Hematopoietic multipotent progenitor cell treated with erythropoietin and hydrocortisone succinate and interleukin-3 and kit ligand, for 8 days (in vitro differentiated cells): Measurements from ENCODE around the gene ZNF831.

ENCODE experiments used
- DNase-seq: peaks from one replicate; pipeline ENCODE4 v3.0.0-alpha.2; 2015

Gene ZNF831

DNA sequence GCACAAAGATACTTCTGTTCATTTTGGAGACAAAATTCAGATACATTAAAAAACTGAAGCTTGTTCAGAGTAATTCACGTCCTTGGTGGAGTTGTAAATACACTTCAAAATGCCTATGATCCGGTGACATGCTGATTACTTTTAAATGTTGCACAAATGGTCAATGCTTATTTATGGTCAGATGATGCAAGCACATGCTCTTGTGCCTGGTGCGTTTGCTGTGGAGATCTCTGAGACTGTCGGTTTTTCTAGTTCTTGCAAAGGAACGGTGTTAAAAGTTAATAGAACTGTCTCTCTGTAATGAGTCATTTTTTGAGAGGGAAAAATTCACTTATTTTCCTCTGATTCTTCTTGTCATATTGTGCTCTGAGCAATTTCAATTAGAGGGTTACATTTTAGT is 91.6 kb downstream of the ZNF831 start:
- no peak for DNase-seq

DNA sequence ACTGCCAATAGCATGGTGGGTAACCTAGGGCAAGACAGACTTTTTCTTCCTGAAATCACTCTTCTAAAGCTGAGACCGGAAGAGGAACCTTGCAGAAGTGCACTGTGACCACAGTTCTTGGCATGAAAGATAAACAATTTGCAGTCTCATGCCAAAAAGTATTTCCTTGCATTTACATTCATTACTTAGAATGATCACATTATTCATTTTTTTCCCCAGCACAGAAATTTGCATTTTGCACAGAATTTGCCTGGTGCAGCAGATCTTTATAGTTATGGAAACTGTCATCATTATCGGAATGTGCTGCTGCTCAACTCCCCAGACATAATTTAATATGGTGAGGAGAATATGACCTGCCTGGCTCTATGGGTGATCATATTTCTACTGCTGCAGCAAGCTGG is 94.6 kb downstream of the ZNF831 start:
- DNase-seq, result peak; percentile 63

DNA sequence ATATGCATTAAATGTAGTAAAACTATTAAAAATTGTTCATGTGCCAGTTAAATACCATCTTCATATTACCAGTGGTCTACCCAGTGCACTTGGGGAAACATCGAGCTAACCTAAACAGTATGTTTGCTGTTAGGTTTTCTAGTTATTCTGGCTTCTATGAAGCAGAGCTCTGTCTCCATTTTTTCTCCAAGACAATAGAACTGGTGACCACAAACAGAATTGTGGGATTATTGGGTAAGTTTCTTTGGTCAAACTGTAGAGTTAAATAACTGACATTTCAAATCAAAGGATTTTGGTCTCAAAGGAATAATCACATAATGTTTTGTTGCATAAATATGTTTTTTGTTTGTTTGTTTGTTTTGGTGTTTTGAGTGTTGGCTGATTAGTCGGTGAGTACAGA is 96.3 kb downstream of the ZNF831 start:
- DNase-seq, result no peak

DNA sequence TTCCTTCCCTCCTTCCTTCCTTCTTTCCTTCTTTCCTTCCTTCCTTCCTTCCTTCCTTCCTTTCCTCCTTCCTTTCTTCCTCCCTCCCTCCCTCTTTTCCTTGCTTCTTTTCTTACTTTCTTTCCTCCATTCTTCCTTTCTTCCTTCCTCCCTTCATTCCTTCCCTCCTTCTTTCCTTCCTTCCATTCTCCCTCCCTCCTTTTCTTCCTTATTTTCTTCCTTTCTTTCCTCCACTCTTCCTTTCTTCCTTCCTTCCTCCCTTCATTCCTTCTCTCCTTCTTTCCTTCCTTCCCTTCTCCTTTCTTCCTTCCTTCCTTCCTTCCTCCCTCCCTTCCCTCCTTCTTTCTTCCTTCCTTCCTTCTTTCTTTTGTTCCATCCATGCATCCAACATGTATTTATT is 101.7 kb downstream of the ZNF831 start:
- no peak for DNase-seq

GRCh38 chr20:59268870-59269269 is 105.2 kb downstream of the ZNF831 start:
- DNase-seq, result no peak

DNA sequence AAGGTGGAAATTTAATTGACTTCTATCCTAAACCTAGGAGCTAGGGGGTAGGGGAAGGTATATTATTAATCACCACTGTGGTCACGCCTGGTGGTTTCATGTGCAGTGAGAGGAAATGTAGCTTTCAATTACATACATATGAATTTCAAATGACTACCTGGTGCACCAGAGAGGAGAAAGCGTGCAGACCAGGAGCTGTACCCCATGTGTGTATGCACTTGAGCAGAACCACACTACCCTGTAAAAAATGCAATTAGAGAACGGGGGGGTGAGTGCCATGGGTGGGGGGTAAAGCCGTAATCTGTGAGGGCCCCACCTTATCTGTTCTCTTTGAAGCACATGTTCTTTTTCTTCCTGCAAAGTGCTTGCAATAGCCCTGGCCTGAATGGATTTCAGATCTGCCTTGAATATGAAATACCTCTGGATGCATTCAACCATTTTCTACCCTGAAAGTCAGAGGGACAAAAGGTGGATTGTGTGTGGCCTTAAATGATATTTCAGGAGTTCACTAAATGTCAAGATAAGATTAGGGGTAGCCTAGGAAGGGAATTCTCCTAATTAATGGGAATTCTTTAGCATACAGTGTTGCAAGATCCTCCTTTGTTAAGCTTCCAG is 105.9 kb downstream of the ZNF831 start:
- no peak for DNase-seq

- DNase-seq, result no peak
These were observed 106.8 kb downstream of the ZNF831 start for GRCh38 chr20:59270380-59270779.

DNA sequence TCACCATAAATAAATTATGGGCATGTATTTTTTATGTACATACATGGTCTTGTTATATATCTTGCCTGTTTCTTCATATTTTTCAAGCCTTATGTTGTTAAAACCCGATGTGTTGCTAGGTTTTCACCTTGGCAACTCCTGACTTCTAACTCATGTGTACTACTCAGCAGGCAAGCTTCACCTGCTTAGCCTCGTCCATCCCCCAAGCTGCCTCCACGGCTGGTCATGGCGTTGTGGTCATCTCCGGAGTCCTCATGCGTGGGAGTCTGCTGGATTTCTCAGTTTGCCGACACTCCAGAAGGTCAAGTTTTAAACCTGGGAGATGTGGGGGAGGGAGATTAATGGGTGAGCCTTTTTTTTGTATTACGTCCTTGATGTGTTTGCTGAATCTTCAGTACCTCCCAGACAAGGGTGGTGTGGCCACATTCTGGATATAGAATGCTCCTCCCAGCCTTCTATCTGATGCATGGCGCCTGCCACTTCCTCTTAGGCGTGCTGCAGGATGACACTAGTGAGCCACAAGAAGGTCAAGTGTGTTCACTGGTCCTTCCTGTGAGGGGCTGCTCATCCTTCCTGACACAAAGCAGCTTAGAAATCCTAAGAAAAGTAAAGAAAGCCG is 110.2 kb downstream of the ZNF831 start:
- no peak for DNase-seq

DNA sequence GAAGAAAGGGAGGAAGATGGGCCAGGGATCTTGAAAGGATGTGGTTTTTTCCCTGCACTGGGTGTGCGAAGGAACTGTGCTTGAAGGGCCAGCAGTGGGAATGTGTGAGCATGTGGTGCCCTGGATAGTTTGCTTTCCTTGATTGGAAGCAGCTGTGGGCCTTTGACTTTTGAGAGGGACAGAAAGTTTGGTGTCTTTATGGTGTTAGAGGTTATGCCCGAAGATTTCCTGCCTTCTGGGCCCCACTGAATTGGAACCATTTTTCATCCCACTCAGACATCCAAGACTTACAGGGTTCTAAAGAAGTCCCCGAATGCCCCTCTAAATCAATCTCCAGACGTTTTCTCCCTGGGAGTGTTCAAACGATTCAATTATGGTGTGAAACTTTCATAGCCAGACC is 113.3 kb downstream of the ZNF831 start:
- DNase-seq, result no peak

DNA sequence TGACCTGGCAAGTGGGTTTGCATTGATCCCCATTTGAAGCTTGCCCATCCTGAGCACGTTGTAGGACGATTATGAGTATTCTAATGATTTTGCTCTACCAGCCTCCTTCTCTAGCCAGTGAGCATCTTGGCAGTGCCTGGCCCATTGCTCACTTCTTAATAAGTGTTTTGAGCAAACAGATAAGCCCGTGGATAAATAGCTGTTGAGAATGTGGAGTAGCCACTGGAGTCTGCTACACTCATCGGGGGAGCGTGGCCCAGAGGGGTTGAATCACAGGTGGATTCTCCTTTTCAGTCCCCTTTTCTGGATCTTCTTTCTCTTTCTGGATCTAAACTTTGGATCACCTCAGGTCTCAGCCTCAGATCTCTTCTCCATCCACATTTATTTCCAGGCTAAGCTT is 120.8 kb downstream of the ZNF831 start:
- no peak for DNase-seq

DNA sequence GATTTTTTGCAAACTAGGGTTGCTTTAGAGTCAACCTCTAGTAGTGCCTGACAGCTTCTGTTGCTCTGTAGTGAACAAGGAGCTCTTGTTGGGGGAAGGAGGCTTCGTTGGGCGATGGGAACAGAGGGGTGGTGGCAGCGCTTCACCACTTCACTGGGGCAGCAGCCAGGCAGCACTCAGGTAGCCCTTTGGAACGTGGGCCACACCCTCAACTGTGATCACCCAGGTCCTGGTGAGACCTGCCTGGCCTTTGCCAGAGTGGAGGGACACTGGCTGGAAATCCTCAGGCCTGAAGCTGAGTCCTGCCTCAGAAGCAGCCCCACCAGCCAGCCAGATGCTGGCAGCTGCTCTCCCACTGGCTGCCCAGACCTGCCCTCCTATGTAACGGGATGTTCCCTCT is 126.4 kb downstream of the ZNF831 start:
- no peak for DNase-seq

- no peak for DNase-seq
These were observed 128.2 kb downstream of the ZNF831 start for GRCh38 chr20:59291740-59292383.

DNA sequence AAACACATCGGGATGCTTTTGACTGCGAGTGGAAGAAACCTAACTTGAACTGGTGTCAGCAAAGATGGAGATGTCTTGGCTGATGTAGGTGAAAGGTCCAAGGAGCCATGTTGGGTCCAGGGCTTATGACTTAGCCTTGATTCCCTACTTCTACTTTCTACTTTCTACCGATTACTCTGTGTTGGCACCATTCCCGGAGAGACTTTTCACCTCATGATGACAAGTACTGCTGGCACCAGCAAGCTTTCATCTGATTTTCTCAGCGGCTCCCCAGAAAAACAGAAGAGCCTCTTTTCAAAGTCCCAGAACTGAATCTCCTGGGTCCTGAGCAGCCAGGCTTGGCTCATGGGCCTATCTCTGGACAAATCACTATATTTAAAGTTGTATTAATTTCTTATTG is 131.9 kb downstream of the ZNF831 start:
- no peak for DNase-seq

GRCh38 chr20:59297686-59298085 is 134.1 kb downstream of the ZNF831 start:
- no peak for DNase-seq

- DNase-seq, result no peak
These were observed 136.3 kb downstream of the ZNF831 start for GRCh38 chr20:59299945-59300332.

GRCh38 chr20:59300333-59301081 is 136.9 kb downstream of the ZNF831 start, which contains the start of gene EDN3:
TSS of gene EDN3 (plus strand) at chr20:59300611. CDS start at chr20:59300813, 202 bp downstream.
- DNase-seq, result no peak

DNA sequence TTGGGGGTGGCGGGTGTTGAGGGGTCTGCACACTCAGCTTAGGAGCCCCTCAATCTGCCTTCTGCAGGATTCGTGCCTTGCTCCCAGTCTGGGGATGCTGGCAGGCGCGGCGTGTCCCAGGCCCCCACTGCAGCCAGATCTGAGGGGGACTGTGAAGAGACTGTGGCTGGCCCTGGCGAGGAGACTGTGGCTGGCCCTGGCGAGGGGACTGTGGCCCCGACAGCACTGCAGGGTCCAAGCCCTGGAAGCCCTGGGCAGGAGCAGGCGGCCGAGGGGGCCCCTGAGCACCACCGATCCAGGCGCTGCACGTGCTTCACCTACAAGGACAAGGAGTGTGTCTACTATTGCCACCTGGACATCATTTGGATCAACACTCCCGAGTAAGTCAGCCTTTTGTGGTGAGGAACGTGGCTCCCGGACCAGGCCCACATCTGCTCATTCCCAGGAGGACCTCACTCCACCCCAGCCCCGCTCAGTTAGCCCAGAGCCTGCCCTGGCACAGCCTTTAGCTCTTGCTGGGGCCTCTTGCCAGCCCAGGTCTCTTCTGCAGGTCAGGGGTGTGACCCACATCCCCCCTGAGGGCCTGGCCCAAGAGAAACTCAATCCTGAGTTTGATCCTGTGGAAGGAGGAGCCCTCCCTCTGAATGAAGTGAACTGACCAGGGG is 137.9 kb downstream of the ZNF831 start:
- DNase-seq, result no peak

DNA sequence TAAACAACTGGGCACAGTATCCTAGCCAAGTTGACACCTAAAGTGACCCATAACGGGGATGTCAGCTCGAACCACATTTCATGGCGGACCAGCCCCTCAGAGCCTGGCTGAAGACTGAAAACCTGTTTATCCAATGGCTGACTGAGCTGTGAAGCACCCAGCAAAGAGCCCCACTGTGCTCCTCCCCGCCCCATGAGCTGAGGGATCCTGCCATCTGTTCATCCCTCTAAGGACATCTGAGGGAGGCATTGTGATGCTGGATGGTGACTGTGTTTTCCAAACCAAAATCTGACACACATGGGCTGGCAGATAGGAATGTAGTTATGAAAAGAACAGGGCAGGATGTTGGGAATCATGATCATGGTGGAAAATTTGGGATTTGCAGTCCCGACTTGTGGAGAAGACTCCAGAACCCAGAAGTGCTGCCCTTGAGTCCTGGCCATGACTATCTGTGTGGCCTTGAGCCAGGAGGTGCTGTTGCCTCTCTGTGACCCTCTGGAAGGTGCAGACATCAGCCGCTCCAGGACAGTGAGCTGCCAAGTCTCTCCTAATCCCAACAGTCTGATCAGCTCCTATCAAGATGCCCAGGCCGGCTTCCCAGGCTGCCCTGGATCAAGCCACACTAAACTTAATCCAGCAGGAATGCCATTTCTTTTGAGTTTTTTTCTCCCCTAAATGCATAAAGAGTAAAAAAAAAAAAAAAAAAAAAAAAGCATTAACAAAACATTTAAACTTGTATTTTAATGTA is 142.5 kb downstream of the ZNF831 start:
- no peak for DNase-seq

- DNase-seq, result no peak
These were observed 143.6 kb downstream of the ZNF831 start for GRCh38 chr20:59307270-59307669.
